Mesendoderm (in vitro differentiated cells): ENCODE data around the gene MARK4.

ENCODE experiments used
- DNase-seq: peaks from one replicate; pipeline ENCODE4 v3.0.0; 2013
- H2AK5ac ChIP-seq: 2 replicates; pipeline ENCODE4 v1.6.1; 2013; ENCODE audit warnings: low read length, inconsistent platforms
- H2BK120ac ChIP-seq: 2 replicates; pipeline ENCODE4 v1.6.1; 2013; ENCODE audit warnings: low read depth, mild to moderate bottlenecking, low read length, moderate library complexity, mixed read lengths
- H2BK15ac ChIP-seq: replicated peaks from 2 replicates; pipeline ENCODE4 v1.6.1; 2013; ENCODE audit warnings: low read depth, mild to moderate bottlenecking, moderate library complexity
- H2BK5ac ChIP-seq: 2 replicates; pipeline ENCODE4 v1.6.1; 2013; ENCODE audit warnings: low read length, inconsistent platforms
- H3K18ac ChIP-seq: 2 replicates; pipeline ENCODE4 v1.6.1; 2013; ENCODE audit warnings: mild to moderate bottlenecking, low read length, mixed read lengths
- H3K23ac ChIP-seq: one replicate; pipeline ENCODE4 v1.6.1; 2013; ENCODE audit warnings: low read length
- H3K27ac ChIP-seq: 2 replicates; pipeline ENCODE4 v1.5.1; 2013; ENCODE audit warnings: low read depth, mild to moderate bottlenecking, inconsistent platforms, low read length, moderate library complexity
- H3K27me3 ChIP-seq: 2 replicates; pipeline ENCODE4 v1.6.1; 2013; ENCODE audit warnings: low read length, control low read depth, mild to moderate bottlenecking, inconsistent platforms; ENCODE audit not compliant: insufficient read depth, poor library complexity
- H3K36me3 ChIP-seq: 2 replicates; pipeline ENCODE4 v1.6.1; 2013; ENCODE audit warnings: low read length, inconsistent platforms; ENCODE audit not compliant: control insufficient read depth, insufficient read depth
- H3K4ac ChIP-seq: one replicate; pipeline ENCODE4 v1.6.1; 2013; ENCODE audit warnings: low read depth, mild to moderate bottlenecking, low read length, moderate library complexity
- H3K4me1 ChIP-seq: 2 replicates; pipeline ENCODE4 v1.6.1; 2013; ENCODE audit warnings: low read depth, low read length, inconsistent platforms; ENCODE audit not compliant: control insufficient read depth
- H3K4me2 ChIP-seq: 2 replicates; pipeline ENCODE4 v1.6.1; 2013; ENCODE audit warnings: low read length
- H3K4me3 ChIP-seq: 2 replicates; pipeline ENCODE4 v1.5.1; 2013; ENCODE audit warnings: mild to moderate bottlenecking, low read length
- H3K56ac ChIP-seq: one replicate; pipeline ENCODE4 v1.6.1; 2013; ENCODE audit warnings: low read length
- H3K79me1 ChIP-seq: 2 replicates; pipeline ENCODE4 v1.6.1; 2013; ENCODE audit warnings: low read length, inconsistent platforms
- H3K79me2 ChIP-seq: 2 replicates; pipeline ENCODE4 v1.6.1; 2013; ENCODE audit warnings: mild to moderate bottlenecking, low read length; ENCODE audit not compliant: control insufficient read depth, insufficient read depth
- H3K9ac ChIP-seq: 2 replicates; pipeline ENCODE4 v1.6.1; 2013; ENCODE audit warnings: low read length, inconsistent platforms
- H4K5ac ChIP-seq: one replicate; pipeline ENCODE4 v1.6.1; 2013; ENCODE audit warnings: low read length
- H4K8ac ChIP-seq: one replicate; pipeline ENCODE4 v1.6.1; 2013; ENCODE audit warnings: low read depth, mild to moderate bottlenecking, control low read depth, low read length, moderate library complexity
- WGBS: extraction: QIAGEN DNeasy Blood & Tissue Kit; methylation state at CpG from one replicate; pipeline ENCODE4 v1.1.7; 2013; ENCODE audit warnings: low lambda C conversion rate, missing lambda C conversion rate; ENCODE audit not compliant: insufficient coverage; ENCODE audit errors: extremely low coverage; 5-methylcytosine and 5-hydroxymethylcytosine counted together

The MARK4 gene

DNA sequence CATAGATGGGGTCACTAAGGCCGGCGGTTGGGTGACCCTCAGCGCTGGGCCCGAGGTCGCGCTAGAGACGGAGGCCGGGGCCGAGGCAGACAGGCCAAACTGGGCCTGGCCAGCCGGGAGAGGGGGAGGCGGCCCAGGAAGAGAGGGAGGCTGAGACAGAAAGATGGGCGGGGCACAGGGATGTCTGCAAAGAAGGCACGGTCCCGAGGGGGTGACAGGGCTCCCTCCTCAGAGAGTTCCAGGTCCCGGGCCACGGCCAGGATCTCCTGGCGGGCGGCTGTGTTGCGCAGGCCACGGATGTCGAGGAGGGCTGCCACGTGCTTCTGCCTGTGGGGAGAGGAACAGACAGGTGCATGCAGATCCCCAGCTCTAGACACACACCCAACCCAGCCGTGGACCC is 38.0 kb upstream of the MARK4 start:
- H3K27me3 ChIP-seq, result peaks cover 19% of the 10 kb centered on the region
- H3K79me2 ChIP-seq, result no peaks in the 10 kb centered on the region
- no peaks in the 10 kb centered on the region for H3K79me1 ChIP-seq
- no peak overlapping the region for H3K27ac ChIP-seq
- no peak overlapping the region for H2BK5ac ChIP-seq
- H3K9ac ChIP-seq, result no peak overlapping the region
- H3K4me2 ChIP-seq, result no peak overlapping the region
- no CpG with 5 or more reads among the region's 23 CpGs for WGBS
- no peak overlapping the region for H3K23ac ChIP-seq
- H3K4me3 ChIP-seq, result no peak overlapping the region
- no peak overlapping the region for H4K8ac ChIP-seq
- DNase-seq, result no peak
- no peaks in the 10 kb centered on the region for H3K4me1 ChIP-seq
- H3K4ac ChIP-seq, result no peak overlapping the region
- H3K18ac ChIP-seq, result no peak overlapping the region
- no peak overlapping the region for H2BK15ac ChIP-seq
- H2BK120ac ChIP-seq, result no peak overlapping the region
- H2AK5ac ChIP-seq, result no peak overlapping the region
- no peaks in the 10 kb centered on the region for H3K36me3 ChIP-seq
- no peak overlapping the region for H3K56ac ChIP-seq
- H4K5ac ChIP-seq, result no peak overlapping the region

GRCh38 chr19:45215391-45216191 is 35.5 kb upstream of the MARK4 start:
- H2BK5ac ChIP-seq, result no peak overlapping the region
- H3K23ac ChIP-seq, result no peak overlapping the region
- no CpG with 5 or more reads among the region's 35 CpGs for WGBS
- no peak overlapping the region for H4K8ac ChIP-seq
- H2AK5ac ChIP-seq, result no peak overlapping the region
- no peaks in the 10 kb centered on the region for H3K4me1 ChIP-seq
- H3K79me2 ChIP-seq, result no peaks in the 10 kb centered on the region
- H2BK120ac ChIP-seq, result no peak overlapping the region
- H4K5ac ChIP-seq, result no peak overlapping the region
- H3K4me3 ChIP-seq, result no peak overlapping the region
- H3K27ac ChIP-seq, result no peak overlapping the region
- H3K9ac ChIP-seq, result peak overlapping the region; percentile 40
- H3K18ac ChIP-seq, result no peak overlapping the region
- peak overlapping the region; percentile 33 for H3K4me2 ChIP-seq
- peak overlapping the region; percentile 58 for H3K56ac ChIP-seq
- H3K36me3 ChIP-seq, result no peaks in the 10 kb centered on the region
- H3K27me3 ChIP-seq, result peaks cover 23% of the 10 kb centered on the region
- H2BK15ac ChIP-seq, result no peak overlapping the region
- peak; percentile 62 for DNase-seq
- no peak overlapping the region for H3K4ac ChIP-seq
- H3K79me1 ChIP-seq, result no peaks in the 10 kb centered on the region

- DNase-seq, result no peak
- no peaks in the 10 kb centered on the region for H3K79me1 ChIP-seq
- H3K36me3 ChIP-seq, result no peaks in the 10 kb centered on the region
- no peak overlapping the region for H4K5ac ChIP-seq
- no peak overlapping the region for H3K18ac ChIP-seq
- no peak overlapping the region for H2BK15ac ChIP-seq
- no peak overlapping the region for H2BK5ac ChIP-seq
- no peak overlapping the region for H3K4me3 ChIP-seq
- H2BK120ac ChIP-seq, result no peak overlapping the region
- H3K4ac ChIP-seq, result no peak overlapping the region
- no peak overlapping the region for H3K23ac ChIP-seq
- no CpG with 5 or more reads among the region's 6 CpGs for WGBS
- H4K8ac ChIP-seq, result no peak overlapping the region
- H3K4me1 ChIP-seq, result no peaks in the 10 kb centered on the region
- peaks cover 23% of the 10 kb centered on the region for H3K27me3 ChIP-seq
- H3K27ac ChIP-seq, result no peak overlapping the region
- H3K4me2 ChIP-seq, result no peak overlapping the region
- no peaks in the 10 kb centered on the region for H3K79me2 ChIP-seq
- no peak overlapping the region for H3K56ac ChIP-seq
- H3K9ac ChIP-seq, result no peak overlapping the region
- no peak overlapping the region for H2AK5ac ChIP-seq
Measured at GRCh38 chr19:45216667-45217066, 34.4 kb upstream of the MARK4 start.

DNA sequence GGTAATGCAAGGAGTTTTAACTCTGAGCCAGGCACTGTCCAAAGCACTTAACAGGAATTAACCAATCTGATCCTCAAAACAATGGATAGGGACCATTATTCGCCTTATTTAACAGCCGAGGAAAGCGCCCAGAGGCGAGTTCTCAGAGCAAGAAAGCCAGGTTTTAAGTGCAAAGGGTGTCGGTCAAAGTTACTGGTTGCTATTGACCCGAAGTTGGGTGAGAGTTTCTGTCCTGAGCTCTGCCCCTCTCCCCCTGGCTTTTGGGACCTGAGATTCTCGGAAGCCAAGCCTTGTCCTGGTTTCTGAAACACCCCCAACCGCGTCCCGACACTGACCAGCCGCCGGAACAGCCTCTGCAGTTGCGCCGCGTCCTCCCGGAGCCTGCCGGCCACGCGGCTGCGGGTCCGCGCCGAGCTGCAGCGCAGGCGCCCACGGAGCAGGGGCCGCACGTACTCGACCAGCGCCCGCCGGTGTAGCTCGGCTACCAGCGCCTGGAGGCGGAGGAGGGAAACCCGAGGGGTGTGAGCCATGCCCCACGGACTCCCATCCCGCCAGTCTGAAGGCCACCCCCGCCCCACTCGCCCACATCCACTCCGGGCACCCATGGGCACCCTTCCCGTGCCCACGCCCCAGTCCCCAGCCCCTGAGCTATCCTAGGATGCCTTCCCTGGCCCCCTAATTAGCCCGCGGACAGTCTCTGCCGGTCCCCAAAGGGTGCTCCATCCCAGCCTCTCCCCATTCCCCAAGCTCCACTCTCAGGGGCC is 33.7 kb upstream of the MARK4 start:
- Histone ChIP-seq H4K5ac (no peak overlapping the region), H3K36me3 (no peaks in the 10 kb centered on the region), H2BK120ac (no peak overlapping the region), H3K4ac (no peak overlapping the region), H3K27ac (no peak overlapping the region), H2AK5ac (no peak overlapping the region), H3K4me1 (no peaks in the 10 kb centered on the region), H3K56ac (peak overlapping the region; percentile 79), H3K9ac (peak overlapping the region; percentile 29), H4K8ac (no peak overlapping the region), H3K79me2 (no peaks in the 10 kb centered on the region), H2BK5ac (no peak overlapping the region), H2BK15ac (no peak overlapping the region), H3K18ac (no peak overlapping the region), H3K4me2 (peak overlapping the region; percentile 46), H3K23ac (peak overlapping the region; percentile 15), H3K27me3 (peaks cover 23% of the 10 kb centered on the region), H3K79me1 (no peaks in the 10 kb centered on the region), H3K4me3 (no peak overlapping the region)
- WGBS, result no CpG with 5 or more reads among the region's 46 CpGs
- DNase-seq, result no peak

GRCh38 chr19:45217957-45218334 is 33.1 kb upstream of the MARK4 start:
- H3K27me3 ChIP-seq, result peaks cover 23% of the 10 kb centered on the region

More at GRCh38 chr19:45217957-45218334, 33.1 kb upstream of the MARK4 start:
- Histone ChIP-seq H3K4me2 (no peak overlapping the region), H3K9ac (no peak overlapping the region), H3K36me3 (no peaks in the 10 kb centered on the region), H3K79me2 (no peaks in the 10 kb centered on the region), H2AK5ac (no peak overlapping the region), H3K4me1 (no peaks in the 10 kb centered on the region), H2BK15ac (no peak overlapping the region), H3K56ac (no peak overlapping the region), H2BK120ac (no peak overlapping the region), H3K27ac (no peak overlapping the region), H2BK5ac (no peak overlapping the region), H3K4ac (no peak overlapping the region), H3K23ac (no peak overlapping the region), H4K5ac (no peak overlapping the region), H4K8ac (no peak overlapping the region), H3K4me3 (no peak overlapping the region), H3K79me1 (no peaks in the 10 kb centered on the region), H3K18ac (no peak overlapping the region)
- no peak for DNase-seq
- no CpG with 5 or more reads among the region's 14 CpGs for WGBS
